Fibroblast of lung (primary cell): ENCODE results near the gene ZNF575. TPM values are rescaled to one million over a fixed set of nuclear protein-coding genes. Genes with fewer than 3 reads are reported as not detected.

Experiments
- DNase-seq, 2 donors: peaks; one replicate each; pipeline versions ENCODE4 v3.0.0 to v3.0.0-alpha.2; 2010; ENCODE audit warnings: low read depth in 2 of 2
- H2AFZ ChIP-seq: 2 replicates; pipeline ENCODE4 v1.5.1; 2012; ENCODE audit warnings: low read length, control low read depth, inconsistent platforms
- H3K27ac ChIP-seq: 2 replicates; pipeline ENCODE4 v1.5.1; 2011; ENCODE audit warnings: low read length, control low read depth; ENCODE audit not compliant: insufficient read depth
- H3K27me3 ChIP-seq: 2 replicates; pipeline ENCODE4 v1.5.1; 2011; ENCODE audit warnings: mild to moderate bottlenecking, low read length; ENCODE audit not compliant: control insufficient read depth, insufficient read depth
- H3K36me3 ChIP-seq: 2 replicates; pipeline ENCODE4 v1.5.1; 2011; ENCODE audit warnings: low read length; ENCODE audit not compliant: control insufficient read depth, insufficient read depth
- H3K4me1 ChIP-seq: 2 replicates; pipeline ENCODE4 v1.5.1; 2011; ENCODE audit warnings: low read length; ENCODE audit not compliant: control insufficient read depth, insufficient read depth; ENCODE audit errors: extremely low read depth
- H3K4me2 ChIP-seq: 2 replicates; pipeline ENCODE4 v1.5.1; 2011; ENCODE audit warnings: low read length, control low read depth; ENCODE audit not compliant: insufficient read depth; ENCODE audit errors: extremely low read depth
- H3K4me3 ChIP-seq, 4 experiments: fragments of 200-600 bp in 1 of 4; sonication (generic) in 1 of 4; replicated peaks in 1 of 4; 2 replicates each; pipeline ENCODE4 v1.5.1; 2011 to 2016; ENCODE audit warnings: low read length in 4 of 4, low read depth in 3 of 4, mild to moderate bottlenecking in 3 of 4, control low read depth in 2 of 4, inconsistent platforms in 1 of 4, mixed read lengths in 1 of 4; ENCODE audit not compliant: insufficient read depth in 1 of 4; ENCODE audit errors: control extremely low read depth in 1 of 4
- H3K79me2 ChIP-seq: 2 replicates; pipeline ENCODE4 v1.5.1; 2012; ENCODE audit warnings: mild to moderate bottlenecking, low read length, inconsistent platforms; ENCODE audit not compliant: control insufficient read depth, insufficient read depth
- H3K9ac ChIP-seq: 2 replicates; pipeline ENCODE4 v1.5.1; 2011; ENCODE audit warnings: mild to moderate bottlenecking, low read length, control low read depth; ENCODE audit not compliant: insufficient read depth
- H3K9me3 ChIP-seq: 2 replicates; pipeline ENCODE4 v1.5.1; 2012; ENCODE audit warnings: low read depth, low read length; ENCODE audit not compliant: control insufficient read depth, insufficient read depth
- H4K20me1 ChIP-seq: 2 replicates; pipeline ENCODE4 v1.5.1; 2011; ENCODE audit warnings: low read length; ENCODE audit not compliant: control insufficient read depth, insufficient read depth; ENCODE audit errors: extremely low read depth
- EZH2 ChIP-seq: IDR thresholded peaks from 2 replicates; pipeline ENCODE4 v1.5.1; 2012; ENCODE audit warnings: low read length, control low read depth, mild to moderate bottlenecking; ENCODE audit errors: missing control alignments
- polyA plus RNA-seq, 2 donors: library from polyadenylated mRNA; depleted of rRNA in 1 of 2; stranded (reverse) in 1 of 2; unstranded in 1 of 2; fragments of >200 nt; gene quantifications; 2 replicates each; pipeline ENCODE4 v1.2.1, GENCODE V29; 2011 to 2012; ENCODE audit warnings: missing spikeins in 1 of 2
- total RNA-seq: library from RNA; depleted of rRNA; stranded (reverse); fragments of >200 nt; gene quantifications from 2 replicates; pipeline ENCODE4 v1.2.1, GENCODE V29; 2014
- TF ChIP-seq, protein P1 (sequence below), 2 donors: IDR thresholded peaks in 1 of 2; conservative IDR thresholded peaks in 1 of 2; 1 replicate in 1 of 2; 2 replicates in 1 of 2; pipeline ENCODE4 v1.5.1; 2011 to 2012; ENCODE audit warnings: low read length in 2 of 2, control low read depth in 1 of 2, inconsistent platforms in 1 of 2, low read depth in 1 of 2, mild to moderate bottlenecking in 1 of 2

ZNF575 gene
- total and polyA plus RNA-seq, 2 donors (not counting 1 experiment from before 2014, with no cell fraction given), result 0.27 to 0.33 TPM

DNA sequence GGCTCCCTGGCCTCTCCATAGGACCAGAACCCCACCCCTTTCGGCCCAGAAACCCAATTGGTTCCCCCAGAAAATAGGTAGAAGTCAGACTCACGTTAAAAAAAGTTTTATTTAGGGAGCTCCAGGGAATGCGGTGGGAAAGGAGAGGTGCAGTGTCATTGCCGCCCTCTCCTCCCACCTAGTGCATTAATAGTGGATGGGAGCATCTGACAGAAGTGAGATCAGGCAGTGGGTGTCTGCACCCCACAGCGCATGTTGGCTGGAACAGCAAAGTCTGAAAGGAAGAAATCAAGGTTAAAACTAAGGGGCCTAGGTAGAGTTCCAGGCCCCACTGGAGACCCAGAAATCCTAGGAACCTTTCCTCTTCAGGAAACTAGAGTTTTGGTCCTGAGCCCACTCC lies 26.4 kb upstream of the ZNF575 start:
- no peak for TF ChIP-seq EZH2
- TF ChIP-seq, protein P1, sequence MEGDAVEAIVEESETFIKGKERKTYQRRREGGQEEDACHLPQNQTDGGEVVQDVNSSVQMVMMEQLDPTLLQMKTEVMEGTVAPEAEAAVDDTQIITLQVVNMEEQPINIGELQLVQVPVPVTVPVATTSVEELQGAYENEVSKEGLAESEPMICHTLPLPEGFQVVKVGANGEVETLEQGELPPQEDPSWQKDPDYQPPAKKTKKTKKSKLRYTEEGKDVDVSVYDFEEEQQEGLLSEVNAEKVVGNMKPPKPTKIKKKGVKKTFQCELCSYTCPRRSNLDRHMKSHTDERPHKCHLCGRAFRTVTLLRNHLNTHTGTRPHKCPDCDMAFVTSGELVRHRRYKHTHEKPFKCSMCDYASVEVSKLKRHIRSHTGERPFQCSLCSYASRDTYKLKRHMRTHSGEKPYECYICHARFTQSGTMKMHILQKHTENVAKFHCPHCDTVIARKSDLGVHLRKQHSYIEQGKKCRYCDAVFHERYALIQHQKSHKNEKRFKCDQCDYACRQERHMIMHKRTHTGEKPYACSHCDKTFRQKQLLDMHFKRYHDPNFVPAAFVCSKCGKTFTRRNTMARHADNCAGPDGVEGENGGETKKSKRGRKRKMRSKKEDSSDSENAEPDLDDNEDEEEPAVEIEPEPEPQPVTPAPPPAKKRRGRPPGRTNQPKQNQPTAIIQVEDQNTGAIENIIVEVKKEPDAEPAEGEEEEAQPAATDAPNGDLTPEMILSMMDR (conservative IDR thresholded peaks at IDR 0.05 in 1 of 2, IDR thresholded peaks at IDR 0.05 in 1 of 2; ENCODE audit: low read depth in 1 of 2, low read length in 2 of 2), result no peak
- peaks cover 5% of the 10 kb centered on the region for H3K4me1 ChIP-seq
- no peak overlapping the region for H3K4me2 ChIP-seq
- H3K9ac ChIP-seq, result no peak overlapping the region
- H3K9me3 ChIP-seq, result no peaks in the 10 kb centered on the region
- H3K79me2 ChIP-seq, result no peaks in the 10 kb centered on the region
- no peak overlapping the region for H3K27ac ChIP-seq
- H4K20me1 ChIP-seq, result no peaks in the 10 kb centered on the region
- no peak for DNase-seq
- H3K36me3 ChIP-seq, result peaks cover 6% of the 10 kb centered on the region
- no peak overlapping the region for H2AFZ ChIP-seq
- no peak overlapping the region for H3K4me3 ChIP-seq
- no peaks in the 10 kb centered on the region for H3K27me3 ChIP-seq

DNA sequence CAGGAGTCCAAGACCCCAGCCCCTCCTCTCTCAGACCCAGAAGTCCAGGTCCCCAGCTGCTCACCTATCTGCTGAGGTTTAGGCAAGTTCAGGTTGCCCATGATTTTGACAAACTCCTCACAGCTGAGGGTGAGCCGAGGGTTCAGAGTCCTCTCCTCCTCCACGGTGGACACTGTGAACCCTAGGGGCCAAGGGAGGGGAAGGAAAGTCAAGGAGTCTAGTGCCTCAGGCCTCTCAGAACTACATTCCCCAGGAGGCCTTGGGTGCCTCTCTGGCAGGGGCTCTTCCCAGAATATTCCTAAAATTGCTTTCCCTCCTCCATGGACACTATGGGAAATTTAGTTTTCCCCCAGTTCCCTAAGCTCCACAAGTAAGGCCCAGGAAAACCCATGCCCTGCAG lies 25.1 kb upstream of the ZNF575 start:
- Histone ChIP-seq H3K79me2 (no peaks in the 10 kb centered on the region), H3K4me2 (no peak overlapping the region), H3K9me3 (no peaks in the 10 kb centered on the region), H3K36me3 (peaks cover 4% of the 10 kb centered on the region), H3K27me3 (no peaks in the 10 kb centered on the region), H3K4me3 (no peak overlapping the region), H3K4me1 (peaks cover 2% of the 10 kb centered on the region), H2AFZ (no peak overlapping the region), H3K9ac (no peak overlapping the region), H4K20me1 (no peaks in the 10 kb centered on the region), H3K27ac (no peak overlapping the region)
- no peak for DNase-seq
- TF ChIP-seq EZH2, result no peak
- TF ChIP-seq, protein P1 (conservative IDR thresholded peaks at IDR 0.05 in 1 of 2, IDR thresholded peaks at IDR 0.05 in 1 of 2; ENCODE audit: low read depth in 1 of 2, low read length in 2 of 2), result no peak

DNA sequence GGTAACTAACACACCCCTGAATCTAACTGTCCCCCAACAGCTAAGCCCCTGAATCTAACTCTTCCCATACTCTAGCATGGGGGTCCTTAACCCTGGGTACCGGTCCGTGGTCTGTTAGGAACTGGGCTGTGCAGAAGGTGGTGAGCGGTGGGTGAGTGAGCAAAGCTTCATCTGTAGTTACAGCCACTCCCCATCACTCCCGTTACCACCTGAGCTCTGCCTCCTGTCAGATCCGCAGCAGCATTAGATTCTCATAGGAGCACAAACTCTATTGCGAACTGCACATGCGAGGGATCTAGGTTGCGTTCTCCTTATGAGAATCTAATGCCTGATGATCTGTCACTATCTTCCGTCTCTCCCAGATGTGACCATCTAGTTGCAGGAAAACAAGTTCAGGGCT lies 22.3 kb upstream of the ZNF575 start:
- Histone ChIP-seq H3K79me2 (no peaks in the 10 kb centered on the region), H3K4me1 (no peaks in the 10 kb centered on the region)

More for the DNA sequence above, 22.3 kb upstream of the ZNF575 start:
- Histone ChIP-seq H4K20me1 (no peaks in the 10 kb centered on the region), H3K27me3 (no peaks in the 10 kb centered on the region), H3K9ac (no peak overlapping the region), H3K9me3 (no peaks in the 10 kb centered on the region), H3K4me3 (no peak overlapping the region), H3K4me2 (no peak overlapping the region), H3K36me3 (peaks cover 4% of the 10 kb centered on the region), H3K27ac (no peak overlapping the region), H2AFZ (no peak overlapping the region)
- no peak for DNase-seq
- TF ChIP-seq, protein P1 (conservative IDR thresholded peaks at IDR 0.05 in 1 of 2, IDR thresholded peaks at IDR 0.05 in 1 of 2; ENCODE audit: low read depth in 1 of 2, low read length in 2 of 2), result no peak
- TF ChIP-seq EZH2, result no peak
